Brain microvascular endothelial cell (primary cell): ENCODE data around the gene ZSCAN12.
"Not testable (repeated sequence)": the region's sequence is repeated elsewhere in the genome, so short reads cannot be mapped to it uniquely, and the experiment has no call there.

Source experiments
- DNase-seq: peaks from one replicate; pipeline ENCODE4 v3.0.0-alpha.2; 2020
- H3K27ac ChIP-seq: fragments of 250-450 bp; sonication (Bioruptor Pico); 2 replicates; pipeline ENCODE4 v1.5.1; 2020; ENCODE audit warnings: mild to moderate bottlenecking, moderate library complexity
- H3K27me3 ChIP-seq: fragments of 250-450 bp; sonication (Bioruptor Pico); replicated peaks from 2 replicates; pipeline ENCODE4 v1.5.1; 2020; ENCODE audit warnings: mild to moderate bottlenecking
- H3K36me3 ChIP-seq: fragments of 250-450 bp; sonication (Bioruptor Pico); replicated peaks from 2 replicates; pipeline ENCODE4 v1.5.1; 2020; ENCODE audit warnings: mild to moderate bottlenecking
- H3K4me3 ChIP-seq: 2 replicates; pipeline ENCODE4 v1.5.1; 2011; ENCODE audit warnings: low read depth, mild to moderate bottlenecking, control low read depth, low read length, moderate library complexity
- CTCF ChIP-seq: IDR thresholded peaks from 2 replicates; pipeline ENCODE4 v1.5.1; 2011; ENCODE audit warnings: low read depth, mild to moderate bottlenecking, moderate library complexity, low read length, control low read depth, inconsistent platforms; ENCODE audit errors: missing control alignments
- in situ Hi-C: cut with HindIII; loops from 2 replicates; pipeline ENCODE4 v1.10.0; 2017; ENCODE audit warnings: low sequenced_read_pairs, low pct_ligation_motif_present

The ZSCAN12 gene

DNA sequence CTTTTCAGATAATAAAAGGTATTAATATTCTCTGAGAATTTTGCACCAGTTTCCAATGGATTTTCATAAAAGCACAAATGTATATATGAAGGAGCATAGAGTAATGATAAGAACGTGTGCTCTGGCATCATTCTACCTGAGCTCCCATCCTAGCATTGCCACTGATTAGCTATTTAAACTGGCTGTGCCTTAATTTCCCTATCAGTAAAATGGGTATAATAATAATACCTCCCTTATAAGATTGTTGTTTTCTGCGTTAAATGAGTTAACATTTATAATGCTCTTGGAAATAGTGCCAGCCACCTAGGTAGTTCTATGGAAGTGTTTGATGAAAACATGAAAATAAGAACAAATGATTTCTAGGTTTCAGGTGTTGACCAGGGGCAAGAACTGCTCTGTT, 38.6 kb downstream of the ZSCAN12 start:
- no peak for DNase-seq
- in situ Hi-C loops = no loop called here
- no peak overlapping the region for H3K27ac ChIP-seq
- no peaks in the 10 kb centered on the region for H3K27me3 ChIP-seq
- H3K36me3 ChIP-seq = peaks cover 22% of the 10 kb centered on the region
- TF ChIP-seq CTCF = no peak
- H3K4me3 ChIP-seq = no peak overlapping the region

DNA sequence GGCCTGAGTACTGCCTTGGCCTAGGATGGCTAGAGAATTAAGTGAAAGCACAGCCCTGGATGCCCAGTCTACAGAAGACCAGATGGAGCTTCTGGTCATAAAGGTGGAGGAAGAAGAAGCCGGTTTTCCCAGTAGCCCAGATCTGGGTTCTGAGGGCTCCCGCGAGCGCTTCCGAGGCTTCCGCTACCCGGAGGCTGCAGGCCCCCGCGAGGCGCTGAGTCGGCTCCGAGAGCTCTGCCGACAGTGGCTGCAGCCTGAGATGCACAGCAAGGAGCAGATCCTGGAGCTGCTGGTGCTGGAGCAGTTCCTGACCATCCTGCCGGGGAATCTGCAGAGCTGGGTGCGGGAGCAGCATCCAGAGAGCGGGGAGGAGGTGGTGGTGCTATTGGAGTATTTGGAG, 40.0 kb downstream of the ZSCAN12 start:
- H3K27ac ChIP-seq, in situ Hi-C loops, H3K36me3 ChIP-seq, DNase-seq, H3K4me3 ChIP-seq, H3K27me3 ChIP-seq: not testable (repeated sequence)

GRCh38 chr6:28357036-28357435, 42.5 kb downstream of the ZSCAN12 start:
- Histone ChIP-seq H3K4me3 (no peak overlapping the region), H3K36me3 (no peaks in the 10 kb centered on the region), H3K27me3 (no peaks in the 10 kb centered on the region), H3K27ac (peak overlapping the region; percentile 65)
- peak; percentile 35 for DNase-seq
- no peak for TF ChIP-seq CTCF
- in situ Hi-C loops = no loop called here

GRCh38 chr6:28356666-28357020, 42.9 kb downstream of the ZSCAN12 start:
- H3K27me3 ChIP-seq = no peaks in the 10 kb centered on the region
- DNase-seq = no peak
- in situ Hi-C loops = no loop called here
- H3K36me3 ChIP-seq = no peaks in the 10 kb centered on the region
- no peak for TF ChIP-seq CTCF
- H3K4me3 ChIP-seq = no peak overlapping the region
- H3K27ac ChIP-seq = peak overlapping the region; percentile 65

DNA sequence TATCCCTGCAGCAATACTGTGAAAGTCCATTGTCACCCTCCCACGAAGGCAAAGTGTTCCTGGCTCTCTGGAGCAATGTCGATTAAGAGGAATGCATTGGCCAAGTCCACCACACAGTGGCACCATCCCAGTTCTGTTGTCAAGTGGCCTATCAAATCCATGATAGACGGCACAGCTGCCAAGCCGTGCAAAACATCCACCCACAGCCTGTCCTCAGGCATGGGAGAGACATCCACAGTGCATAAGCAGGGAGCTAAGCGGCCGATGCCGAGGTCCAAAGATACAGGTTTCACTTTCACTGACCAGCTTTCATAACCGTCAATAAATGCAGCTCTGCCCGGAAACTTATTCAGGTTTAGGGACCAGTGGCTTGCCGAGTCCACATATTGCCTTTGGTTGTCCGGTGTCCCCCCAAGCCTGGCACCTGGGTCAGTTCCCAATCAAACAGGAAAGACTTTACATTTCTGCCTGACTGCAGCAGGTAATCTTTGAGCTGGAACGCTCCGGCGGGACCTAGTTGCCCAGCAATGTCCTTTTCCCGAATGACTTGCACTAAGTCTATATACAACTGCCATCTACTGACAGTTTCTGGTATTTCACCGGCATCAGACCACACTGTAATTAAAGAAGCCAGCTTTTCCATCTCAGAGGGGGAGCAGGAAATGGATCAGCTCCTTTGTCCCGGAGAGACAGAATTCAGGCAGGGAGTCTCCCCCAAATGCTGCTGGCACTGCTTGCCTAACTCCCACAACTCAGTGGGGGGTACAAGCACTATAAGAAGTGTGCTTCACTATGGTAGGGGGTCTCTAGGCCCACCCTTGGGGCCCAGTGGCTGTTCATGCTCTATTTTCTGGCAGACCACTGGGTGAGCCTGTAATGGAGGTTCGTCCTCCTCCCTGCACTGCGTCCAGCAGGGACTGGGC, 43.5 kb downstream of the ZSCAN12 start:
- Histone ChIP-seq H3K36me3 (no peaks in the 10 kb centered on the region), H3K27me3 (no peaks in the 10 kb centered on the region), H3K27ac (peak overlapping the region; percentile 65), H3K4me3 (peak overlapping the region; percentile 61)
- DNase-seq = peak; percentile 94
- in situ Hi-C loops = no loop called here
- TF ChIP-seq CTCF = peak; percentile 74

- DNase-seq = no peak
- H3K4me3 ChIP-seq = peak overlapping the region; percentile 61
- H3K36me3 ChIP-seq = no peaks in the 10 kb centered on the region
- TF ChIP-seq CTCF = no peak
- no peaks in the 10 kb centered on the region for H3K27me3 ChIP-seq
- in situ Hi-C loops = no loop called here
- no peak overlapping the region for H3K27ac ChIP-seq
Observed at GRCh38 chr6:28354688-28355554, 44.6 kb downstream of the ZSCAN12 start.
